Ishikawa (cell line): ENCODE data around the gene MAML2.

Source experiments
- CEBPB ChIP-seq: IDR thresholded peaks from 2 replicates; pipeline ENCODE4 v1.6.1; 2012
- CREB1 ChIP-seq: IDR thresholded peaks from 2 replicates; pipeline ENCODE4 v1.6.1; 2012; ENCODE audit warnings: low read depth
- EGR1 ChIP-seq: IDR thresholded peaks from 2 replicates; pipeline ENCODE4 v1.6.1; 2012
- EP300 ChIP-seq: IDR thresholded peaks from 2 replicates; pipeline ENCODE4 v1.6.1; 2012; ENCODE audit warnings: borderline replicate concordance
- FOXM1 ChIP-seq: IDR thresholded peaks from 2 replicates; pipeline ENCODE4 v1.6.1; 2012; ENCODE audit warnings: low read depth, borderline replicate concordance
- MAX ChIP-seq: IDR thresholded peaks from 2 replicates; pipeline ENCODE4 v1.6.1; 2012
- NFIC ChIP-seq: IDR thresholded peaks from 2 replicates; pipeline ENCODE4 v1.6.1; 2012
- RAD21 ChIP-seq: IDR thresholded peaks from 2 replicates; pipeline ENCODE4 v1.6.1; 2012; ENCODE audit warnings: low read depth
- REST ChIP-seq: IDR thresholded peaks from 2 replicates; pipeline ENCODE4 v1.6.1; 2012; ENCODE audit warnings: low read depth, mild to moderate bottlenecking
- TAF1 ChIP-seq: IDR thresholded peaks from 2 replicates; pipeline ENCODE4 v1.6.1; 2012; ENCODE audit warnings: low read depth, mild to moderate bottlenecking
- TCF12 ChIP-seq: IDR thresholded peaks from 2 replicates; pipeline ENCODE4 v1.6.1; 2012; ENCODE audit warnings: low read depth
- TEAD4 ChIP-seq: IDR thresholded peaks from 2 replicates; pipeline ENCODE4 v1.6.1; 2012
- USF1 ChIP-seq: IDR thresholded peaks from 2 replicates; pipeline ENCODE4 v1.6.1; 2012
- YY1 ChIP-seq: IDR thresholded peaks from 2 replicates; pipeline ENCODE4 v1.6.1; 2012; ENCODE audit warnings: low read depth
- ZBTB7A ChIP-seq: IDR thresholded peaks from 2 replicates; pipeline ENCODE4 v1.6.1; 2012; ENCODE audit warnings: low read depth

Gene MAML2

GRCh38 chr11:96125400-96125799 lies 217.6 kb downstream of the MAML2 start:
- TF ChIP-seq CEBPB (no peak), MAX (no peak), REST (no peak), TCF12 (no peak), RAD21 (no peak), TEAD4 (no peak), EP300 (no peak), ZBTB7A (no peak), FOXM1 (no peak), YY1 (no peak), TAF1 (no peak), EGR1 (no peak), CREB1 (no peak), USF1 (no peak), NFIC (no peak)

- TF ChIP-seq YY1 = no peak
- TF ChIP-seq TAF1 = no peak
- TF ChIP-seq RAD21 = no peak
- TF ChIP-seq EP300 = no peak
- no peak for TF ChIP-seq TEAD4
- TF ChIP-seq REST = no peak
- no peak for TF ChIP-seq CREB1
- TF ChIP-seq TCF12 = no peak
- TF ChIP-seq USF1 = no peak
- no peak for TF ChIP-seq ZBTB7A
- no peak for TF ChIP-seq CEBPB
- no peak for TF ChIP-seq NFIC
- TF ChIP-seq MAX = no peak
- TF ChIP-seq FOXM1 = no peak
- no peak for TF ChIP-seq EGR1
Observed at GRCh38 chr11:96124155-96124554, 218.8 kb downstream of the MAML2 start.

GRCh38 chr11:96123301-96123700 lies 219.7 kb downstream of the MAML2 start:
- TF ChIP-seq FOXM1 = no peak
- no peak for TF ChIP-seq ZBTB7A

- 0 out of 2 replicates have a peak, but pooled peaks have one; percentile 11 for TF ChIP-seq TEAD4
- no peak for TF ChIP-seq EGR1
- no peak for TF ChIP-seq EP300
Observed at GRCh38 chr11:96122601-96123074, 220.4 kb downstream of the MAML2 start.

- TF ChIP-seq CEBPB (no peak), NFIC (no peak), TAF1 (no peak), FOXM1 (no peak), CREB1 (no peak), USF1 (no peak), RAD21 (no peak)
Observed at GRCh38 chr11:96119211-96119610, 223.8 kb downstream of the MAML2 start.

GRCh38 chr11:96116376-96116775 lies 226.6 kb downstream of the MAML2 start:
- no peak for TF ChIP-seq CEBPB
- TF ChIP-seq EP300 = no peak
- TF ChIP-seq USF1 = no peak
- TF ChIP-seq YY1 = no peak
- no peak for TF ChIP-seq ZBTB7A
- TF ChIP-seq RAD21 = no peak
- TF ChIP-seq NFIC = no peak
- no peak for TF ChIP-seq CREB1
- no peak for TF ChIP-seq TCF12
- TF ChIP-seq TAF1 = no peak
- no peak for TF ChIP-seq FOXM1
- TF ChIP-seq TEAD4 = no peak
